D721Med (cell line): ENCODE data around the gene FYN.

Experiments
- DNase-seq: peaks from one replicate; pipeline ENCODE4 v3.0.0; 2011; ENCODE audit warnings: low spot score; ENCODE audit not compliant: insufficient read length
- FAIRE-seq: peaks from 2 replicates; lab custom pipeline; 2011; peaks lifted over from hg19 to GRCh38; lab: Jason Lieb, UNC
- CTCF ChIP-seq: IDR thresholded peaks from 2 replicates; pipeline ENCODE4 v1.5.1; 2012; ENCODE audit warnings: mild to moderate bottlenecking, control low read depth; ENCODE audit not compliant: insufficient read depth; ENCODE audit errors: missing control alignments

FYN gene

DNA sequence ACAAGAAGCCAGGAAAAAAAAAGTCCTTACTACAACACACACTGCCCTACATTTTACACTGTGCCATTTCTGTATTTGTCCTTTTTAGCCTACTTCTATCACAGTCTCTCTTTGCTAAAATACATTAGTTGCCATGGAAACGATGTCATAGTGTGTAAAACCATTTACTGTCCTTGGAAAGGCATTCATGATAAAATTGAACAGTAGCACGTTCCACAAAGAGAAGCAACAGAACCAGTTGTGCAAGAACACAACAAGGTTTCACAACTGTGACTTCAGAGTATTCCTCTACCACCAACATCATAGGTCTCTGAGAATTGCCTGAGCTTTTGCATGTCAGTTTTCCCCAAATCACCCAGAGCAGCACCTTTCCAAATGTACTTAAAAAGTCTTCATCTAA lies 20.5 kb downstream of the FYN start:
- no peak for TF ChIP-seq CTCF
- FAIRE-seq (no peak), DNase-seq (no peak)

- no peak for TF ChIP-seq CTCF
- DNase-seq = no peak
- no peak for FAIRE-seq
Observed at GRCh38 chr6:111850295-111850937, 22.8 kb downstream of the FYN start.

DNA sequence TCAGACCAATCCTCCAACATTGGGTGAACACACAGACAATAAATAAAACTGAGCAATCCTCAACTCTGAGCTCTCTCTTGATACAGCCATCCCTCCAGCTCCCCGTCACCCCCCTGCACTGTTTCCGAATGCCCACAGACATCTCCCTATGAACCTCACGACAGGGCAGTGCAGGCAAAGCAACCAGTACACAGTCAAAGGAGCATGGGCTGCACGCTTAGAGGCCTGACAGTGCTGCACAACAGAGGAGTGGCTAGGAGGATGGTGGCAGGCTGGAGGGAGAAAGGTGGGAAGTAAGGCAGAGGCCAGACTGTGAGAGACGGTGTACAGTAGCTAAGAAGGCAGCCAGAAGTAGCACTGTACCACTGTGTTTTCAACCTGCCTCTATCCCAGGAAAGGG lies 24.0 kb downstream of the FYN start:
- TF ChIP-seq CTCF = no peak
- DNase-seq = no peak
- FAIRE-seq = no peak

DNA sequence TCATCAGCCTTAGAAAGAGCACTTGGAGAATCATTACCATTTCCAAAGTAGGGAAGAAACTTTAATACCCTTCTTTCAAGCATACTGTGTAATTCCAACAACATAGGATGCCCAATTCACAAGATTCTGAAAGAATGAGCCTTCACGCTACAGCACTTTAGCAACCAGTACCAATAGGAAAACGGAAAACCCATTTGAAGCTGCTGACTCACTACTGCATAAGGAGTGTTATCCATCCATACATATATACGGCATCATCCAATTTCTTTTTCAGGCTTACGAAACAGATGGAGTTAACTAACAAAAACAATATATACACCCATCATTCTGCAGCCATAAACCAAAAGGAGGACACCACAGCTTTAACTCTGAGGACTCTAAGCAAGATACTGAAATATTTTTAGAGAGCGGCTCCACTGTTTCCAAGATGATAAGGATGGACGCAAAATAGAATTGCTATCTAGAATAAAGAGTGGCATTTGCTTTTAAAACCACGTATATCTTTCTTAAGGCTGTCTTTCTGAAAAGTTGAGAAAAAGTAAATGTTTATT lies 24.9 kb downstream of the FYN start:
- TF ChIP-seq CTCF = no peak
- no peak for FAIRE-seq
- no peak for DNase-seq

DNA sequence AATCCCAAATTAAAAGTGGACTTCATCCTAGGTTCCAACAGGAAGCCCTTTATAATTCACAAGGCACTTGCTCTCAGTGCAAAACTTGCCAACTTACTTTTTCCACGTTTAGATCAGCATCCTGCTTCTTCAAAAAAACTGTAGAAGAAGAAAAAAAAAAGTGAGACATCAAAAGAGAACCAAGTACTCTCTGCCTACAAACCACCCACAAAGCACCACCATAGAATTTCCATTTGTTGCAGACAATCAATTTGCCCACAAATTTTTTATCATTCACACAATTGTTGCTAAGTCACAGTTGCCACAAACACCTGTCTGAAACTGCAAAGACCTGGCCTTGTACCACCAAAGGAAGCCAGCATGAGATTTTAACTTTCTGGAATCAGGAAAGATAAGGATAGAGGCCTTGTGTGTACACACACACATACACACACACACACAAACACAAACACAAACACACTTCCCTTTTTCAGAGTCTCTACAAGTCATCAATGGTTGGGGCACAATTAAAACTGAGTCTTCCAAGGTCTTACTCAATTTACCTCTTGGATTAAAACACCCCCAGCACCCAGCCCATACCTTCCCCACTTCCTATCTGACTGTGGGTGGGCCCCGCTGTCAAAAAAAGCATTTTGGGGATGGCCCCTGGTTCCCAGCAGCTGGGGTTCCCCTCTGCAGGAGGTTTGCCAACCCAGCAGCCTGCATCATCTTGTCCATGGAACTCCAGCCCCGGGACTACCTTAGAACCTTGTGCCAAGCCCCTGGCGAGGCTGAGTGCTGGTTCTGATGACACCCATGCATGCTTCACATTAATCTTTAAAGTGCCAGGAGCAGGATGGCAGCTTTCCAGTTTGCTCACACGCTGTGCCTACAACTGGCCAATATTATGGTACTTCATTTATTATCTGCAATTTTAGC lies 26.5 kb downstream of the FYN start:
- no peak for TF ChIP-seq CTCF
- FAIRE-seq = no peak
- DNase-seq = no peak

- no peak for TF ChIP-seq CTCF
- FAIRE-seq (no peak), DNase-seq (no peak)
Observed at GRCh38 chr6:111846066-111846465, 27.2 kb downstream of the FYN start.
